ENCODE data around the gene UGT1A6. TPM values are rescaled to one million over a fixed set of nuclear protein-coding genes. Genes with fewer than 3 reads are reported as not detected.

The UGT1A6 gene
- polyA plus RNA-seq, 2 of the 4 experiments (the other 2 are of a cell fraction), result 2.5 to 3.5 TPM

- Histone ChIP-seq H3K27ac (peak overlapping the region; percentile 65 to 81; a peak in 5 of 6 replicates), H3K4me1 (peaks cover 23% of the 10 kb centered on the region), H3K4me2 (no peak overlapping the region), H3K4me3 (no peak overlapping the region), H3K9me3 (0 out of 3 replicates have a peak, but pooled peaks cover 7% of the 10 kb centered on the region)
- WGBS (ENCODE audit: missing lambda C conversion rate), result 96% methylated on average over 16 of the region's 21 CpGs
- ATAC-seq (peak in 1 of 2 experiments; percentile 10; a peak in 2 of 6 replicates), DNase-seq (ENCODE audit: low read depth in 1 of 2, low spot score in 1 of 2) (no peak), FAIRE-seq (no peak)
- POLR2A ChIA-PET, result no interaction called here
- TF ChIP-seq ZSCAN20 (CRISPR knock-in tag; IDR thresholded peaks at IDR 0.05) (no peak), NR3C1 (IDR thresholded peaks at IDR 0.05) (no peak), GATA3 (IDR thresholded peaks at IDR 0.05; ENCODE audit: borderline replicate concordance) (no peak), CEBPB (IDR thresholded peaks at IDR 0.05) (no peak), HES2 (IDR thresholded peaks at IDR 0.05) (no peak)
- CTCF ChIA-PET, result interaction anchor here (1.3 to 1.9 kb wide), 2 partner anchors 31 to 111 kb away, joined by 3 read pairs; no protein-coding TSS in a partner anchor
Observed at GRCh38 chr2:233822101-233822771, 129.5 kb downstream of the UGT1A6 start.

Other genes starting within 250 kb of the UGT1A6 start
- 57.0 and 65.3 TPM in 2 replicates for gene USP40, start 126.1 kb upstream of the UGT1A6 start, polyA plus RNA-seq (2011; rRNA removed)
- 22.9 to 24.6 TPM (median 24.5 TPM) in 3 replicates for gene USP40, start 126.1 kb upstream of the UGT1A6 start, polyA plus RNA-seq (2017; fragmentation: RNase III; extraction: RNeasy Plus Mini Kit Qiagen cat#74134 plus additional on column Dnase treatment)
- gene UGT1A8, start 75.3 kb upstream of the UGT1A6 start, polyA plus RNA-seq (2011; rRNA removed), result 0.12 and 0.22 TPM in 2 replicates
- gene UGT1A8, start 75.3 kb upstream of the UGT1A6 start, polyA plus RNA-seq (2017; fragmentation: RNase III; extraction: RNeasy Plus Mini Kit Qiagen cat#74134 plus additional on column Dnase treatment), result 0.05 to 0.25 TPM in 2 of 3 replicates, not detected in the other
- 0.10 and 0.12 TPM in 2 replicates for gene UGT1A10, start 56.4 kb upstream of the UGT1A6 start, polyA plus RNA-seq (2011; rRNA removed)
- not detected in 3 replicates for gene UGT1A10, start 56.4 kb upstream of the UGT1A6 start, polyA plus RNA-seq (2017; fragmentation: RNase III; extraction: RNeasy Plus Mini Kit Qiagen cat#74134 plus additional on column Dnase treatment)
- 10.6 and 11.0 TPM in 2 replicates for gene UGT1A9, start 21.0 kb upstream of the UGT1A6 start, polyA plus RNA-seq (2011; rRNA removed)
- 10.3 to 13.1 TPM (median 11.8 TPM) in 3 replicates for gene UGT1A9, start 21.0 kb upstream of the UGT1A6 start, polyA plus RNA-seq (2017; fragmentation: RNase III; extraction: RNeasy Plus Mini Kit Qiagen cat#74134 plus additional on column Dnase treatment)
- gene UGT1A7, start 11.0 kb upstream of the UGT1A6 start, polyA plus RNA-seq (2011; rRNA removed), result 8.9 and 10.0 TPM in 2 replicates
- gene UGT1A7, start 11.0 kb upstream of the UGT1A6 start, polyA plus RNA-seq (2017; fragmentation: RNase III; extraction: RNeasy Plus Mini Kit Qiagen cat#74134 plus additional on column Dnase treatment), result 6.9 to 9.8 TPM (median 9.3 TPM) in 3 replicates
- 0.05 TPM in 1 of 2 replicates, not detected in the other for gene UGT1A5, start 20.0 kb downstream of the UGT1A6 start, polyA plus RNA-seq (2011; rRNA removed)
- 0.12 TPM in 1 of 3 replicates, not detected in the others for gene UGT1A5, start 20.0 kb downstream of the UGT1A6 start, polyA plus RNA-seq (2017; fragmentation: RNase III; extraction: RNeasy Plus Mini Kit Qiagen cat#74134 plus additional on column Dnase treatment)
- gene UGT1A4, start 25.8 kb downstream of the UGT1A6 start, polyA plus RNA-seq (2011; rRNA removed), result 0.09 and 0.13 TPM in 2 replicates
- gene UGT1A4, start 25.8 kb downstream of the UGT1A6 start, polyA plus RNA-seq (2017; fragmentation: RNase III; extraction: RNeasy Plus Mini Kit Qiagen cat#74134 plus additional on column Dnase treatment), result 0.05 to 0.14 TPM (median 0.12 TPM) in 3 replicates
- gene UGT1A3, start 36.2 kb downstream of the UGT1A6 start, polyA plus RNA-seq (2011; rRNA removed), result 0.39 and 0.49 TPM in 2 replicates
- 0.08 to 0.23 TPM (median 0.17 TPM) in 3 replicates for gene UGT1A3, start 36.2 kb downstream of the UGT1A6 start, polyA plus RNA-seq (2017; fragmentation: RNase III; extraction: RNeasy Plus Mini Kit Qiagen cat#74134 plus additional on column Dnase treatment)
- 1.9 and 2.5 TPM in 2 replicates for gene UGT1A1, start 67.4 kb downstream of the UGT1A6 start, polyA plus RNA-seq (2011; rRNA removed)
- 1.4 to 2.0 TPM (median 1.9 TPM) in 3 replicates for gene UGT1A1, start 67.4 kb downstream of the UGT1A6 start, polyA plus RNA-seq (2017; fragmentation: RNase III; extraction: RNeasy Plus Mini Kit Qiagen cat#74134 plus additional on column Dnase treatment)
- gene MROH2A, start 85.4 kb downstream of the UGT1A6 start, polyA plus RNA-seq (2011; rRNA removed), result 0.63 and 0.71 TPM in 2 replicates
- gene MROH2A, start 85.4 kb downstream of the UGT1A6 start, polyA plus RNA-seq (2017; fragmentation: RNase III; extraction: RNeasy Plus Mini Kit Qiagen cat#74134 plus additional on column Dnase treatment), result 0.04 to 0.28 TPM (median 0.10 TPM) in 3 replicates
- gene HJURP, start 161.6 kb downstream of the UGT1A6 start, polyA plus RNA-seq (2011; rRNA removed), result 111 and 119 TPM in 2 replicates
- gene HJURP, start 161.6 kb downstream of the UGT1A6 start, polyA plus RNA-seq (2017; fragmentation: RNase III; extraction: RNeasy Plus Mini Kit Qiagen cat#74134 plus additional on column Dnase treatment), result 102 to 109 TPM (median 103 TPM) in 3 replicates
- 0.90 and 0.97 TPM in 2 replicates for gene TRPM8, start 224.5 kb downstream of the UGT1A6 start, polyA plus RNA-seq (2011; rRNA removed)
- 0.09 to 0.25 TPM (median 0.24 TPM) in 3 replicates for gene TRPM8, start 224.5 kb downstream of the UGT1A6 start, polyA plus RNA-seq (2017; fragmentation: RNase III; extraction: RNeasy Plus Mini Kit Qiagen cat#74134 plus additional on column Dnase treatment)

Data from A549 (cell line).